Stimulated activated CD8-positive, alpha-beta memory T cell treated with anti-CD3 and anti-CD28 coated beads, Interleukin-15, amount 100 ng/mL, for 4 hours (primary cell): Measurements from ENCODE around the gene NCMAP.
"Not testable (repeated sequence)": the region's sequence is repeated elsewhere in the genome, so short reads cannot be mapped to it uniquely, and the experiment has no call there.

Source experiments
- DNase-seq, 2 donors: peaks; one replicate each; pipeline ENCODE4 v3.0.0-alpha.2; 2020; ENCODE audit warnings: low read depth in 2 of 2

Gene NCMAP

DNA sequence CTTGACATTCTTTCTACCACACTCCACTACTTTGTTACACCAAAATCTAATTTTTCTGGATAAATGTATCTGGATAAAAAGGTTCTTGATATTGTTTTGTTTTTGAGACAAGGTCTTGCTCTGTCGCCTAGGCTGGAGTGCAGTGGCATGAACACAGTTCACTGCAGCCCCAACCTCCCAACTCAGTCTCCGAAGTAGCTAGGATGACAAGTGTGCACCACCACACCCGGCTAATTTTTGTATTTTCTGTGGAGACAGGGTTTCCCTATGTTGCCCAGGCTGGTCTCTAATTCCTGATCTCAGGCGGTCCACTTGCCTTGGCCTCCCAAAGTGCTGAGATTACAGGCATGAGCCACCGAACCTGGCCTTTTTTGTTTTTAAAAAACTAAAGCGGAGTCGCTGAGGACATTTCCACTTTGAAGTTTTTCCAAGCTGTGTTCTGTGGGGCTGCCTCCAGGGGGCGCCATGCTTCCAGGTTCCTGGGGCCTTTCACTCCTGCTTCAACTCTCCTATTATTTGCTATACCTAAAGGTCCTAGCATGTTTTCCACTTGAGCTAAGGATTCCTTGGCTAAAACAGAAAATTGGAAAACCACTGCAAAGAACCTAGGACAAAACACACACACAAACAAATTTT is 14.1 kb upstream of the NCMAP start:
- no peak for DNase-seq

DNA sequence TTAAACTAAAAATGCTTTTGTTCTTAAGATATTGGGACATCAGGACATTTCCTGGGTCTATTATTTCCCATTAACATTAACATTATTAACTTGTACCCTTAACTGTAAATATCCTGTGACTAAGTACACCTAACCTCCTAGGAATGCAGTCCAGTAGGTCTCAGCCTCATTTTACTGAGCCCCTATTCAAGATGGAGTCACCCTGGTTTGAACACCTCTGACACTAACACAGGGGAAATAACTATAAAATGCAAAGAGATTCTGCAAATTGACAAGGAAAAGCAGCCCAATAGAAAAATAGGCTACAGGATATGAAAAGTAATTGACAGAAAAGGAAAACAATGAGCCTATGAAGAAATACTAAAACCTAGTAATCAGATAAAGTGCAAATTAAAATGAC is 11.6 kb upstream of the NCMAP start:
- DNase-seq, result no peak

DNA sequence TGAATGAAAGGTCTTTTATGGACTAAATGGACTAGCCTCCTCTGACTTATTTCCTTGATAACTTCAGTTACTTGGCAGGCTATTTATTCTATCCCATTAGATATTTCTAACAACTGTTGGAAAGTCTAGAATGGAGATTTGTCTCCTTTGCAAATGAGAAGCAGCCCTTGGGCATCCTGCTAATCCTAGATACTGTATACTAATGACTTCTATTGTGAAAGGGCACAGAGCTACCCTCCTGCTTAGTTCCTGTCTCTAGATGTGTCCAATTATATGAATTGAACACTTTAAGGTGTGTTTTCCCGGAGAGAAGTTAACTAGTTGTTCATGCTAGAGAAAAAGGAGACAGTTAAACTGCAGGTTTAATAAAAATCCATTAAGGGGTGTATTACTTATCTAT is 10.2 kb upstream of the NCMAP start:
- no peak for DNase-seq

DNA sequence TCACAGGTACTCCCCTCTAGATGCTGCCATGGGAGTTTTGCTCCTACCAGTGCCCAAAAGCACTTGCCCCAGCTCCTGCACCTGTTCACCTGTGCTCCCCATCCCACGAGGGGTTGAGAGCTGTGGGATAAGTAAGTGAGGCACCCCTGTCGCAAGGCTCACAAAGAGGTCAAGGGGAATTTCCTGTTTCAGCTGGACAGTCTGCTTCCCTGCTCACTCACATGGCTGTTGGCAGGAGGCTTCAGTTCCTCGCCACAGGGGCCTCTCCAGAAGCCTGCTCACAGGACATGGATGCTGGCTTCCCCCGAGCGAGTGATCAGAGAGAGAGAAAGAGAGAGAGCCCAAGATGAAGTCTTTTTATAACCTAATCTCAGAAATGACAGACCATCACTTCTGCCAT is 8.7 kb upstream of the NCMAP start:
- DNase-seq, result no peak

DNA sequence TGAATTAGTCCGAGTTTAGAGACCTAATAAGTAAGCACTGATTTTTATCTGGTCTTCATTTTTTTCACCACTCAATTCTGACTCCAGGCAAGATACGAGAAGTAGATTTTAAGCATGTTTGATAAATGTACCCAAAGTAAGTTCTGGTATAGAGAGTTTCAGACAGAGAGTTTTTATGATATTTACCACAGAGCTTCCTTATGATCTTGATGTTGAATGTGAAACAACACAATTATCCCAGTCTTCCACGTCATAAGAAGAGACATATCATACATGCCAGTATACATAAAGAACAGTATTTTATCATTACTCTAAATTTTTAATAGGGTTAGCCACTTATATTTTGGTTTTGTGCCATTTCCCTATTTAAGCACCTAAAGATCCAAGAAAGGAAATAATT is 7.8 kb upstream of the NCMAP start:
- DNase-seq, result no peak

DNA sequence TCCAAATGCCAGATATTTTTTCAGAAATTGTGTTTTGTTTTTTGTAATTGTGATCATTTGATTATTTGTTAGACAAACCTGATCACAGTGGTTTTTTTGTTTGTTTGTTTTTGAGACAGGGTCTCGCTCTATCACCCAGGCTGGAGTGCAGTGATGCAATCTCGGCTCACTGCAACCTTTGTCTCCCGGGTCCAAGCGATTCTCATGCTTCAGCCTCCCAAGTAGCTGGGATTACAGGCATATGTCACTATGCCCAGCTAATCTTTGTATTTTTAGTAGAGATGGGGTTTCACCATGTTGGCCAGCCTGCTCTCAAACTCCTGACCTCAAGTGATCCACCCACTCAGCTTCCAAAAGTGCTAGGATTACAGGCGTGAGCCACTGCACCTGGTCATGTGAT is 6.7 kb upstream of the NCMAP start:
- DNase-seq, result not testable (repeated sequence)

DNA sequence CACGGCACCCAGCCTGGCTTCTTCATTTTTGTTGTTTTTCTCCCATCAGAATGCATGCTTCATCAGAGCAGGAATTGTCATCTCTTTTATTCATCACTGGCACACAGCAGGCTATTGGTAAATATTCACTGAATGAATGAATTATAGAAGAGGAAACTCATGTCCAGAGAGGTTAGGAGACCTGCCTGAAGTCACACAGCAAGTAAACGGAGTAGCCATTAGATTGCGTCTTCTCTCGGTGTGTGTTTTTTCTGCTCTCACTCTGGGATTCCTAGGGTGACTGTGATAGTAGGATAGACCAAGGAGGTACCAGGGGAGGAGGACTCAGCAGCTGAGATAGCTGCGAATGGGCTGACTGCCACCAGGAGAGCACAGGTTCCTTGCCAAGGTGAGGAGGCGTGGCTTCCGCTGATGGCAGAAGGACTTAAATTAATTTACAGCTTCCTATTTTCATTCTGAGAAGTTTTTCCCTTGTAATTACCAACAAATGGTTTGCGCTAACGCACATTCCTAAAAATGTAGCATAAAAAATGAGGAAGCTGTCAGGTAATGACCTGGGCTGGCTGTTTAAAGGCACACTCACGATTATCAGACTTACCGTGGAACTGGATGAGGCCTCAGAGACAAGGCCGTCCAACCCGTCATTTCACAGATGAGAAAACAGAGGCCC is 4.5 kb upstream of the NCMAP start:
- DNase-seq, result no peak

DNA sequence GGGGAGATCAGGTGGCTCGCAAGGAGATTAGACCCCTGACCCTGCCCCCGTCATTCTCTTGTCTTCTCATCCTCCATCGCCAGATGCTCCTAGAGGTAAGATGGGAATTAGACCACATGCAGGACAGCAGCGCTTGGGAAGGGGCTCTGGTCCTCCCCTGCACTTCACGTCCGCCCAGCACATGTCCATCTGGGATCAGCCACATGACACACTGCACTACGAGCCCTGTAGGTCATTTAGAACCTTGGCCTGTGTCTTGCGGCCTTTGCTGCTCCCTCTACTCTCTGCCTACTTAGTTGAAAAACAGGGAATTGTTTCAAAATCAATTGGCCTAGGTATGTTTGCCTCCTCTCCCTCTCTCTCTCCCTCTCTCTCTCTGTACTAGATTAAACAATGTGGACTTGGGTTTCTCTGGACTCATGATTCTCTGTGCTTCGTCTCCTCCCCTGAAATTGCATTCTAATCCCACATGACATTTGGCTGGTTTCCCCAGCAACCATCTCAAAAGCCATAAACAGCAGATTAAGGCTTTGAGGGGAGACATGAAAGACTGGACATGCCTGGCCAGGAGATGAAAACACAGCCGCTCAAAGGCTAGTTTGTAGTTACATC is 3.8 kb upstream of the NCMAP start:
- DNase-seq, result no peak

DNA sequence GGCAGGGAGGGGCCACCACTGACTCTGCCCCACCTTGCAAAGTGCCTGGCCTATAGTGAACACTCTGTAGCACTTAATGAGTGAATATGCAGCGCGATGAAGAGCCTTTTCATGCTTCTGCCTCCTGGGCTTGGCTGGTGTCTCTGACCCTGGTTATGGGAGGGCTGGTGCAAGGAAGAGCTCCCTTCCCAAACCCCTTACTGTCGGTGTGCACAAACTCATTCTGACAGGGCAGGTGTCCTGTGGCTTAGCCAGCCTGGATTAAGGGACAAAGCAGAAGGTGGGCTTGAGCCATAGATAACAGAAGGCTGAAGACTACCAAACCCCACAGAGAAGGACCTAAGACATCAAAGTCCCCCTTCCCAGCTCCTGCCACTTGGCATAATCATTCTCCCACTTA is 2.0 kb upstream of the NCMAP start:
- no peak for DNase-seq

DNA sequence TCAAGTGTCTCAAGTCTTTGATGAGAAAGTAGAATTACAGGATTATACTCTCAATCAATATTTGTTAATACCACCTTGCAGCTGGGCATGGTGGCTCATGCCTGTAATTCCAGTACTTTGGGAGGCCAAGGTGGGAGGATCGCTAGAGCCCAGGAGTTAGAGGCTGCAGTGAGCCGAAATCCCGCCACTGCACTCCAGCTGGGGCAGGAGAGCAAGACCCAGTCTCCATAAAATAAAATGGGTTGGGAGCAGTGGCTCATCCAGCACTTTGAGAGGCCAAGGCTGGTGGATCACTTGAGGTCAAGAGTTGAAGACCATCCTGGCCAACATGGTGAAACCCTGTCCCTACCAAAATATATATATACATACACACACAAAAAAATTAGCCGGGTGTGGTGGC is 1.2 kb upstream of the NCMAP start:
- DNase-seq, result no peak

DNA sequence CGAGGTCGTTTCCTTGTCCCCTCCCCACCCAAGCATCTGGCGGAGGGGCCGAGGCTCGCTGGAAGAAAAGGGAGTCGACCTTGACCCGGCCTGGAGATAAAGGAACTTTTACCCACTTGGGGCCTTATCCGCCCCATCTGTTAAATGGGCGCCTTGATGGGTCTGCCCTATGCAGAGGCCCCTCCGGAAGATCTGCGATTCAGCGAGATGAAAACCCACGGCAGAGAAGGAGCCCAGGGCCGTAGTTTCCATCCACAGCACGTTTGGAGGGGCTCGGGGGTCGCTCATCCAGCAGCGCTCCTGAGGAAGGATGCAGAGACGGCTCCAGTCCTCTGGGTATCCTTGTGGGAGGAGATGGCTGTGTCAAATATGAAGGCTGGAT is 518 bp downstream of the NCMAP start:
- no peak for DNase-seq

DNA sequence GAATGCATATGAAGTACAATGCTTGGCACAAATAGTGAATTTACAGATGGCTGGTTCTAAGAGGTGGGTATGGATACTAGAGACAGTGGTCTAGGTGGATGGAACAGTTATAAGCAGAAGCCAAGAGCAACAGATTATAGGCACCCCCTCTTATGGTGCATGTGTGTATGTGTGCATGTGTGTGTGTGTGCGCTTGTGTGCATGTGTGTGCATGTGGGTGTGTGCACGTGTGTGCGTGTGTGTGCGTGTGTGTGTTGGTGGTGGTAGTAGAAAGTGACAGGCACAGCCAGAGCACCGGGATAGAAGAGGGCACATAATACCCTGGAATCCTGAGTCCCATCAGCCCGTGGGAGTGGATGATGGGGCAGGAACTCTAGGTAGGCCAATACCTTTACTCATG is 1.3 kb downstream of the NCMAP start:
- DNase-seq, result no peak

DNA sequence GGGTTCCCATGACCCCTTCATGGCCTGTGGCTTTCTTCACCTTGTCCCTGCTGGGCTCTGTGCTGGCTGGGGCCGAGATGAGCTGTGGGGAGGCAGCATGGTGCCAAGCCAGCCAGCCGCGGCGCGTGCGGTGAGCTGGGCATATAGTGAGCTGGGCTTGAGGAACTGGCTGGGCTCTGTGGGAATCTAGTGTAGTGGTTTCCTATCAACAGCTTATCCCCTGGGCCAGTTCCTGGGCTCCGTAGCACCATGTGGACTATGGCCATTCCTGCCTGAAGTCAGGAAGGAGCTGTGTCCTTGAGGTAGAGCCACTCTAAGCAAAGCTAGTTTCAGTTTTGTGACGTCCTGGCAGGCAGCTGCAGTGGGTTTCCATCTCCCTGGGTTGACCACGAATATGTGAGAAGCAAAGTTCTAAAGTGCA is 1.8 kb downstream of the NCMAP start:
- no peak for DNase-seq

DNA sequence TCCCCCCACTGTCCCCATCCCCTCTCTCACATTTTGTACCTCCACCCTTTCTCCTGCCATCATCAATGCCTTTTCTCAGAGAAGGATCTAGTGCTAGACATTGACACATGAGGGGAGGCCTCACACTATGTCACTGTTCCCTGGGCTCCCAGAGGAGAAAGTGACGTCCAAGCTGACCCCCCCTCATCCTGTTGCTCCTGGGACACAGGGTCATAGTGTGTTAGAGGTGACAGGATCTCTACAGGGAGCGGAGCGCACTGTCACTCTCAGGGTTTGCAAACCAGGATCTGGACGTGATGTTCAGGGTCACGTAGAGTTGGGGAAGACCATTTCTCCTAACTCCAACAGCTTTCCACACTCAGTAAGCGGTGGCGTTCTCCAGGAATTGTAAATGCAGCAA is 2.6 kb downstream of the NCMAP start:
- DNase-seq, result no peak

DNA sequence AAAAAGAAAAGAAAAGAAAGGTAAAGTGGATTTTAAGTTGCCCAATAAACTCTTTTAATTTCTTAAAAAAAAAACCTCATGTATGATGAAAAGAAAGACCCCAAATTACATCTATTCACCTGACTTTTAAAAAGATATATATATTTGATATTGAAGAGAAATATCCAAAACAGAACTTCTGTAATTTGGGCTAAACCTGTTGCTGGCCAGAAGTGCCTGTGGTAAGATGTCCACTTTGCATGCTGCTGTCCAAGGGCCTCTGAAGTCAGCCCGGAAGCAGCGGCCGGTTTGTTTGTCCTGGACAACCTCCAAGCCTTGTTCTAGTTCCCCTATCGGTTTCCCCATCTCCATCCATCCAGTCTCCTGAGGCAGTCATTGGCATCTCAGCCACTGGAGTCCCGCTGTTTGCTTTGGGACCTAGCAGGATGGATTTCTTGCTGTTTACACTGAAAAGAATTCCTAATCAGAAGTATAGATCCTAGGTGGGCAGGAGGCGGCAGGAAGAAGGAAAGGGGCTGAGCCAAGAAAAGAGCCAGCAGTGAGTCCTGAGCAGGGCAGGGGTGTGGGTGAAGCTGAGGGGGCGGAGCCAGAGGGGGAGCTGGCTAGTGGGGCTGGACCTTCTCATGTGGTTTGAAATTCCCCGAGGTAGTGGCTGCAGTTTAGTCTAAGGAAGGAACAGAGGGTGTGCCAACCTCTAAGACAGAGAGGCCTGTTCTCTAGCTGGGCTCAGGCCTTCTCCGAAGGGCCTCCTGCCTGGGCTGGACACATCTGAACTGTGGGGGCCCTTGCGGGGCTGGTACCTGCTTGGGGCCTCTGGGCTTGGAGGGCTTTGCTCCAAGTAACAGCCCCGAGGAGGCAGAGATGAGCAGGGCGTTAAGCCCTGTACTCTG is 3.3 kb downstream of the NCMAP start:
- no peak for DNase-seq

DNA sequence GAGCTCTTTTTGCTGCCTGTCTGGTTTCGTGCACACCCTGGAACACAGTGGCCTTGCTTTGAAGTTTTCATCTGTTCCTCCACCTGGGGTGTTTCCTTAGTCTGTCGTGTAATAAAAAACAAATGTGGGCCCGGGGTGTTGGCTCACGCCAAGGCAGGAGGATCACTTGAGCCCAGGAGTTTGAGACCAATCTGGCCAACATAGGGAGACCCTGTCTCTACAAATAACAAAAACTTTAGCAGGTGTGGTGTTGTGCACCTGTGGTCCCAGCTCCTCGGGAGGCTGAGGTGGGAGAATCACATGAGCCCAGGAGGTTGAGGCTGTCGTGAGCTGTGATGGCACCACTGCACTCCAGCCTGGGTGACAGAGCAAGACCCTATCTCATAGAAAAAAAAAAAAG is 4.5 kb downstream of the NCMAP start:
- no peak for DNase-seq

DNA sequence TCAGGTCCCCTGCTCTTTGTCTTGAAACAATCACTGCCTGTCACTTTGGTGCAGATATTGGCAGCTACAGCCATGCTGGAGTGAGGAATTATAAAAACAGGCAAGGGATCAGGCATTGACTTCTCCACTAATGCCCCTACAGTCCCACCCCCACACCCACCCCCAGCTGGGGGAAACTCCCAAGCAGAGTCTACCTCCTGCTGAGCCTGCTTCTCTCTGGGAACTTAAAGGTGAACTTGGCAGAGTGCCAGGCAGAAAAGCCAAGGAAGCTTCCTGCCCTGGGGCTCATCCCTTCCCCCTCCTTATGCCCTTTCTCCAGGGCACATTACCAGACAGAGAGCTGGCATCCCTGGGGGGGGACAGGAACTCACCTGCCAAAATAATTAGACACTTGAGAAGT is 6.7 kb downstream of the NCMAP start:
- no peak for DNase-seq

DNA sequence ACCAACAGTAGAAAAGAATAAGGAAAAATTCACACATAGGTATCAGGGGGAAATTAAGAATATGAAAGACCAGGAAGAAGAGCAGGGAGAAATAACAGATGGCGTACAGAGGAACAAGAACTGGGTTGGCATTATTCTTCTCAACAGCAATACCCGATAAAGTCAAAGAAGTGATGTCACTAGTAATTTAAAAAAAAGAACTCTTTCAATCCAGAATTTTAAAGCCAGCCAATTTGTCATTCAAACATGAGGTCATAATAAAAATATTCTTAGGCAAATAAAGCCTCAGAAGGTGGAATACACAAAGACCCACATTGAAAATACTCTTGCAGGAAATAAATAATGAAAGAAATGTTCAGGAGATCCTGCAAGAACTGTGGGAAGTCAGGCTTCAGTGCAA is 8.8 kb downstream of the NCMAP start:
- no peak for DNase-seq

DNA sequence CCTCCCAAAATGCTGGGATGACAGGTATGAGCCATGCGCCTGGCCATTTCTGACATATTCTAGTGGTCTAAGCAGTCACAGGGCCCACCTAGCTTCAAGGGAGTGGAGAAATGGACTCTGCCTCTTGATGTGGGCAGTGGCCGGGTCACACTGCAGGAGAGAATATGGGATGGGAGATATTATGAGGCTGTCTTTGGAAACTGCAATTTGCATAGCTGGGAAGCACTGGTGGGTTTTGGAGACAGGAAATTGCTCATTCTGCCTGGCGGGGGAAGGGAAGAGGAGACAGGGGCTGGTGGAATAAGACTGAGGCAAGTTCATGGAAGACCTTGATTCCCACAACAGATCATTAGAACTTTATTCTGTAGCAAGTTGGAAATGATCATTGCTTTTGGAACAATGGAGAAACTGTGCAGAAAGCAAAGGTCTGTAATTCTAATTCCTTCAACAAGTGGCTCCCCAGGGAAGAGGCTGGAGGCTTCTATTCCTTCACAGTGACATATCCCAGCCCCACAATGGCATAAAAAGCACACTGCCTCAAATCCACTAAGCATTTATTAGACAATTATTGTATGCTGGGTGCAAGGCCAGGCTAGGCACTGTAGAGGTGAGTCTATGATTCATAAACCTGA is 10.5 kb downstream of the NCMAP start:
- no peak for DNase-seq

DNA sequence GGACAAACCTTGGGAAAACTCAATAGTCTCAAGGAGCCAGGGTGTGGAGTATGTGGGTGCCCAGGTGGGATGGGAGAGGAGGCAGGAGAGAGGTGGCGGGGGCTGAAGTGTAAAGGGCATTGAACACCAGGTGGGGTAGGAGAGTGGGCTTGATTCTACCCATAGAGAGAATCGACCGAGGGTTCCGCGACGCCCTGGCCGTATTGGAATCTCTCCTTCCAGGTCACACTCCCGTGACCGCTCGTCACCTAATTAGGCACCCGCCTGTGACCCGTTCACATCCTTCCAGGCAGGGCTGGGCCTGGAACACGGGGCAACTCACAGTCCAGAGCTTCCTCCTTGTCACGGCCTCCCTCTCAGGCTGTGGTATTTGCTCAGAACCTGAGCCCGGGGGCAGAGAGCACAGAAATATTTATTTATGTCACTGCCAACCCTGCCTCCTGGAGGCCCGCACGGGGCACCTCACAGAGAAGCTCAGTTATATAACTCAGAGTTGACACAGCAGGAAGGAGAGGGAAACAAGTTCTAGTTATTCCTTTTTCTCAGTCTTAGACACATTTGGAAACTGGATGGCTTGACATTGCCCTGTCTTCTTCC is 12.0 kb downstream of the NCMAP start:
- no peak for DNase-seq

DNA sequence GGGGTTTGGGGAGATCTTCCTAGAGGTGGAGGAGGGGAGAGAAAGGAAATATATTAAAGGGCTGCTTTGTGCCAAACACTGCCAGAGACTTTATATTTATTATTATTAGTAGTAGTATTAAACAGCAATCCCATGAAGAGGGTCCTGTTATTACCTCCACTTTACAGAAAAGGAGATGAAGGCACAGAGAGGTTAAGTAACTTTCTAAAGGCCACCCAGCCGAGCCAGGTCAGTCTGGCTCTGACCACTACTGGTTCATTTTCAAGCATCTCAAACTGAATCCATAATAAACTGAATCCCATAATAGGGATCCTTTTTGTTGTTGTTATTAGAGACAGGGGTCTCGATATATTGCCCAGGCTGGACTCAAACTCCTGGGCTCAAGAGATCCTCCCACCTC is 12.6 kb downstream of the NCMAP start:
- no peak for DNase-seq
